NK-92 (cell line): ENCODE measurements around the gene ARSG.
"Not testable (repeated sequence)": the region's sequence is repeated elsewhere in the genome, so short reads cannot be mapped to it uniquely, and the experiment has no call there.

ENCODE experiments used
- DNase-seq: peaks from one replicate; lab custom pipeline; 2025; ENCODE audit not compliant: unreplicated experiment; lab: John Stamatoyannopoulos, UW

Gene ARSG

GRCh38 chr17:68276339-68276738 is 15.0 kb upstream of the ARSG start:
- DNase-seq = not testable (repeated sequence)

GRCh38 chr17:68277807-68278206 is 13.5 kb upstream of the ARSG start:
- no peak for DNase-seq

- DNase-seq = not testable (repeated sequence)
Observed at GRCh38 chr17:68281965-68282364, 9.3 kb upstream of the ARSG start.

GRCh38 chr17:68288375-68288774 is 2.9 kb upstream of the ARSG start:
- DNase-seq = no peak

GRCh38 chr17:68288804-68289203 is 2.5 kb upstream of the ARSG start:
- DNase-seq = no peak

- no peak for DNase-seq
Observed at GRCh38 chr17:68289473-68289872, 1.8 kb upstream of the ARSG start.

GRCh38 chr17:68289936-68290267 is 1.4 kb upstream of the ARSG start:
- no peak for DNase-seq

GRCh38 chr17:68290268-68290954 is 884 bp upstream of the ARSG start:
- no peak for DNase-seq

- DNase-seq = peak; percentile 84
Observed at GRCh38 chr17:68291836-68292688, 767 bp downstream of the ARSG start.

GRCh38 chr17:68292689-68293040 is 1.4 kb downstream of the ARSG start:
- no peak for DNase-seq

GRCh38 chr17:68293490-68294195 is 2.3 kb downstream of the ARSG start:
- DNase-seq = no peak

GRCh38 chr17:68294196-68294555 is 2.9 kb downstream of the ARSG start:
- no peak for DNase-seq

- DNase-seq = no peak
Observed at GRCh38 chr17:68294617-68295016, 3.3 kb downstream of the ARSG start.

GRCh38 chr17:68295086-68295485 is 3.8 kb downstream of the ARSG start:
- DNase-seq = no peak

- no peak for DNase-seq
Observed at GRCh38 chr17:68296217-68297191, 5.2 kb downstream of the ARSG start.

GRCh38 chr17:68297195-68297594 is 5.9 kb downstream of the ARSG start:
- no peak for DNase-seq

GRCh38 chr17:68298601-68299000 is 7.3 kb downstream of the ARSG start:
- no peak for DNase-seq

- DNase-seq = no peak
Observed at GRCh38 chr17:68299817-68300216, 8.5 kb downstream of the ARSG start.

GRCh38 chr17:68301438-68301959 is 10.2 kb downstream of the ARSG start:
- DNase-seq = no peak

- DNase-seq = no peak
Observed at GRCh38 chr17:68302066-68302564, 10.8 kb downstream of the ARSG start.
